Pons (tissue), 1 donor: ENCODE data around the gene CDS1.
A peak's percentile ranks its signal among the peaks of the same experiment; 100 is the strongest.
"Not testable (repeated sequence)": the region's sequence is repeated elsewhere in the genome, so short reads cannot be mapped to it uniquely, and the experiment has no call there.

ENCODE experiments used
- DNase-seq: peaks from one replicate; pipeline ENCODE4 v3.0.0-alpha.2; 2016; ENCODE audit warnings: low spot score

The CDS1 gene

DNA sequence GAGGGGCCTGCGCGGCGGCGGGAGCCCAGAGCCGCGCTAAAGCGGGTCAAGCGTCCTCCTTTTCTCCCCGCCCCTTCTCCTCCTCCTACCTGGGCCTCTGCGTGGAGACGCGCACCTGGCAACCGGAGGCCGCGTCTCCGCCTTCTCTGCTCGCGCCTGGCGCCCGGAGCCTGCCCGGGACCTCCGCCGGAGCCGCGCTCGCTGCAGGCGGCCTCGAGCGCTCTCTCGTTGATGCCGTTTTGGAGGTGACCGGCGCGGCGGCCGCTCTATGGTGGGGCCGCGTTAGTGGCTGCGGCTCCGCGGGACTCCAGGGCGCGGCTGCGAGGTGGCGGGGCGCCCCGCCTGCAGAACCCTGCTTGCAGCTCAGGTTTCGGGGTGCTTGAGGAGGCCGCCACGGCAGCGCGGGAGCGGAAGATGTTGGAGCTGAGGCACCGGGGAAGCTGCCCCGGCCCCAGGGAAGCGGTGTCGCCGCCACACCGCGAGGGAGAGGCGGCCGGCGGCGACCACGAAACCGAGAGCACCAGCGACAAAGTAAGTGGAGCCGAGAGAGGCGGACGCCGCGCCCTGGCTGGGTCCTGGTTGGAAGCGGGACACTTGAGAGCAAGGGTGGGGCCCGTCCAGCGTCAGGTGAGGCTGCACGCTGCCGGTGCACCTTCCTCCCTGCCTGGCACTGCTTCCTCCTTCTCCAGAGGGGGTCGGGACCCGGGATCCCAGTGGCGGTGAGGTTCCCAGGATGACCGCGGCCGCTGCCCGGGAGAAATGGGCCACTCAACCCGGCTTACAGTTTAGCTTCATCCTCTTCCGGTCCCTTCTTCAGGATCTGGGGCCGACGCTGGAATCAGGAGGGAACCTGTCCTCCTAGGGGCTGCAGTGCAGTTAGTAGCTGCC, at the start of gene CDS1:
TSS of gene CDS1 (plus strand) at position 140 of the 888 bp plus-strand sequence. CDS start at position 415, 275 bp downstream.
- no peak for DNase-seq

DNA sequence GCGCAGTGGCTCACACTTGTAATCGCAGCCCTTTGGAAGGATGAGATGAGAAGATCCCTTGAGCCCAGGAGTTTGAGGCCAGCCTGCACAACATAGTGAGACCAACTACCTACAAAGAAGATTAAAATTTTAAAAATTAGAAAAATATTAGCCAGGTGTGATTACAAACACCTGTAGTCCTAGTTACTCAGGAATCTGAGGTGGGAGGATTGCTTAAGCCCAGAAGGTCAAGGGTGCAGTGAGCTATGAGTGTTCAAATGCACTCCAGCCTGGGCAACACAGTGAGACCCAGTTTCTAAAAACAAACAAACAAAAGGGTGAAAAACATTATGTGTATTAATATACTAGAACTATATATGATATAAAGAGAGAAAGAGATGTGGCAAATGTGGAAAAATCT, 47.0 kb upstream of the CDS1 start:
- no peak for DNase-seq

DNA sequence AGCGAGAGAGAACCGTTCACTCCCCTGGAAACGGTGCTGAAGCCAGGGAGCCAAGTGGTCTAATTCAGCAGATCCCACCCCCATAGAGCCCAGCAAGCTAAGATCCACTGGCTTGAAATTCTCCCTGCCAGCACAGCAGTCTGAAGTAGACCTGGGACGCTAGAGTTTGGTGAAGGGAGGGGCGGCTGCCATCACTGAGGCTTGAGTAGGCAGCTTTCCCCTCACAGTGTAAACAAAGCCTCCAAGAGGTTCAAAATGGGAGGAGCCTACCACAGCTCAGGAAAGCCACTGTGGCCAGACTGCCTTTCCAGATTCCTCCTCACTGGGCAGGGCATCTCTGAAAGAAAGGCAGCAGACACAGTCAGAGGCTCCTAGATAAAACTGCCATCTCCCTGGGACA, 37.8 kb upstream of the CDS1 start:
- no peak for DNase-seq

DNA sequence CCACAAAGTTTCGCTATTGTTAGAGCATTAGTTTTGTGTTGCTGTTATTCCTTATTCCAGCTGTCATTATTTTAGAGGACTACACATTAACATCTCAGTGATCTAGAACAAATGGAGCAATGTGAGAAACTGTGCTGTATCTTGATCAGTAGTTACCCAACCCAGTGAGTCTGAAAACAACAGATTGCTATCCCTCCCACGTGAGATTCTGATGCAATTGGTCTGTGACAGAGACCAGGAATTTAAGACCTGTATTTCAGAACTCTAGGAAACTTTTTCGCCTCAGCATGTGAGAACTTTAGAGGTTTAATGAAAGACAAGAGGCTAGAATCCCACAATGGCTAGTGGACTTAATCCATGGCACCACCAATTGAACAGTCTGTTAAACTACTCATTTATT, 35.7 kb upstream of the CDS1 start:
- DNase-seq, result no peak

DNA sequence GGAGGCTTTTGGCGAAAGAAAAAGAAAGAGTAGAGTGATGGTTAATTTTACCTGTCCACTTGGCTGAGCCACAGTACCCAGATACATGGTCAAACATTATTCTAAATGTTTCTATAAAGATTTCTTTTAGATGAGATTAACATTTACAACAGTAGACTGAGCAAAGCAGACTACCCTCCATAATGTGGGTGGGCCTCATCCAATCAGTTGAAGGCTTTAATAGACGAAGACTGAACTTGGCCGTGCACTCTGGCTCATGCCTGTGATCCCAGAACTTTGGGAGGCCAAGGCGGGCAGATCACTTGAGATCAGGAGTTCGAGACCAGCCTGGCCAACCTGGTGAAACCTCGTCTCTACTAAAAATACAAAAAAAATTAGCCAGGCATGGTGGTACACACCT, 33.7 kb upstream of the CDS1 start:
- DNase-seq, result not testable (repeated sequence)

DNA sequence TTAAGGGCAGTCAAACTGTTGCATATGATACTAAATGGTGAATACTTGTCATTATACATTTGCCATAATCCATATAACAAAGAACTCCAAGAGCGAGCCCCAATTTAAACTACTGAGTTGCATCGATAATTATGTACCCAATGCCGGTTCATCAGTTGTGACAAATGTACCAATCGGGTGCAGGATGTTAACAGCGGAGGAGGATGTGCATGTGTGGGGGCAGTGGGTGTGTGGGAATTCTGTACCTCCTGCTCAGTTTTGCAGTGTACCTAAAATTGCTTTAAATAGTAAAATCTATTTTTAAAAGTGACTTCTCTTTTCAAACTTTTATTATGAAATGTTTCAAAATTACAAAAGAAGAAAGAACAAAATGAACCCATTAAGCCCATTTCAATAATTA, 20.8 kb upstream of the CDS1 start:
- no peak for DNase-seq

DNA sequence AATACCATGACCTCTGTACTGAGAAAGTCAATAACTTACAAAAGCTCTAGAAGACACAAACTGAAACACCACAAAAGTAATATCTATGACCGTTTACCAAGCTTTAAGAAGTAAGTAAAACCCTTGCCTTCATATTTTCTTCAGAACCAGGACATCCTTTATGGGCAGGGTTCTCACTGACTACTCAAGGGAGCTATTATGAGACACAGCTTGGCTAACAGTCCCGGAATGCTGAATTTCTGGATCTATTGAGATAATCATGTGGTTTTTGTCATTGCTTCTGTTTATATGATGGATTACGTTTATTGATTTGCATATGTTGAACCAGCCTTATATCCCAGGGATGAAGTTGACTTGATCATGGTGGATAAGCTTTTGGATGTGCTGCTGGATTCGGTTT, 19.9 kb upstream of the CDS1 start:
- DNase-seq, result no peak

DNA sequence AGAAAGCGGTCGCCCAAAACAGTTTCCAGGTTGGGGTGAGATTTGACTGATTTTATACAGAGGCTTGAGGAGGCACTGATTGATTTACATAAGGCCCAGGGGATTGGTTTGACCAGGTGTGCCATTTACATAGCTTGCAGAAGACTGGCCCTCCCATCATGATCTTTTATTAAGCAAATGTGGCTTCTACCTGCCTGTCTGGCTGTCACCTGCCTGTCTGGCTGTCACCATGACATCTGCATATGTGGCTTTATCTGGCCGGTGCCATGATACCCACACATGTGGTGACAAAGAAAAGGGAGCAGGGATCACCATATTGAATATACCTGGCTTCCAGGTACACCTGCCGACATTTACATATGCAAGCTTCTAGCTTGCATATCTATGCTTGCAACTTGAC, 17.0 kb upstream of the CDS1 start:
- no peak for DNase-seq

DNA sequence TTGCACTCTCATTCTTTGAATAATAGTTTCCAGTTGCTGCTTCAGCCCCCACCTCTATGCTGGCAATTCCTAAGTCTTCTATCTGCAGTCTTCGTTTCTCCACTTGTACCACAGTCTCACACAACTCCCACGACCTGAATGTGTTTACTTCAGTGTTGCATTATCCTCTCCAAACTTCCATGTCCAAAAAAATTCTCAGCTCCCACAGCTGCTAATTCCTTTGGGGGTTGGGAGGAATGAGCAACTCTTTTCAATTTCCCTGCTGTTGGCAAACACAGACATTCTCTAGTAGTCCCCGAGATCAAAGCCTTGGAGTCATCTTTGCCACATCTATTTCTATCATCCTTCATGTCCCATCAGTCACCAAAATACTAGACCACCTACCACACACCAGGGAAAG, 14.4 kb upstream of the CDS1 start:
- DNase-seq, result no peak

DNA sequence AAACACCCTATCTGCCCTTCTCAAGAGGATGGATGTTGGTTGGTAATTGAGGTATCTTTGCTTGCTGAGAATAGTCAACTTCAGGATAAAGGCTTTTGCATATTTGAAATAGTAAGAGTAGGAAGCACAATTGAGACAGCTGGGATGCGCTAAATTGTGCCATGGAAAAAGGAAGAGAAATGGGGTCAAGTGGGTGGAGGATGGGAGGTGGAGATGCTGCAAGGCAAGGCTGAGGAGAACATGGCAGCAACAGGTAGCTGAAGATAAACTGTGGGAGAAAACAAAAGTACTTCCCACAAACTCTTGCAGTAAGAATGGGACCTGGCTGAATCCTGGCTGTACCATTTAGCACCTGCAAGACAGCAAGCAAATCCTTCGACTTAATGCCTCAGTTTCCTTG, 13.9 kb upstream of the CDS1 start:
- no peak for DNase-seq

DNA sequence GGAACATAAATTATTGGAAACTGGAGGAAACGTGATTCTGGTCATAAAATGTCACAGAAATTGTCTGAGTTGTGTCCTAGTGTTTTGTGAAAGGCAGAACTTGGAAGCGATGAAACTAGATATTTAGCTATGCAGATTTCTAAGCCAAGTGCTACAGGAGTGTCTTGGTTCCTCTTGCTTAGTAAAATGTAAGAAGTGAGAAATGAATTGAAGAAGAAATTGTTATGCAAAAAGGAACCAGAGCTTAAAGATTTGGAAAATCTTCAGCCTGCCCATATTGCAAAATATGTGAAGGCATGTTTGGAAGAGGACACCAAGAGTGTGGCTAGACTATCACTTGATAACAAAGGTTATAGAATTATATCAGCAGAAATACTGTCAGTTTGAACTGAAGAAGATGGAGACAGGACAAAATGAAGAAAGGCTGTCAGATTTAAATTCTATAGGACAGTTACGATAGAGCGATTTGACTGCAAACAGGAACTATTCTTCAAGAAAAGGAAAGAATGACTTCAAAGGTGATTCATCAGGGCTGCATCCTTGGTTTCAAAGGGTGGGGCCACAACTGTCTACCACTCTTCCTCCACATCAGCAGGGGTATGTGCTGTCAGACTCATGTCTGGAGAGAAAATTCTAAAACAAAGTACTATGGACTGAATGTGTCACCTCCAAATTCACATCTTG, 9.4 kb upstream of the CDS1 start:
- DNase-seq, result no peak

DNA sequence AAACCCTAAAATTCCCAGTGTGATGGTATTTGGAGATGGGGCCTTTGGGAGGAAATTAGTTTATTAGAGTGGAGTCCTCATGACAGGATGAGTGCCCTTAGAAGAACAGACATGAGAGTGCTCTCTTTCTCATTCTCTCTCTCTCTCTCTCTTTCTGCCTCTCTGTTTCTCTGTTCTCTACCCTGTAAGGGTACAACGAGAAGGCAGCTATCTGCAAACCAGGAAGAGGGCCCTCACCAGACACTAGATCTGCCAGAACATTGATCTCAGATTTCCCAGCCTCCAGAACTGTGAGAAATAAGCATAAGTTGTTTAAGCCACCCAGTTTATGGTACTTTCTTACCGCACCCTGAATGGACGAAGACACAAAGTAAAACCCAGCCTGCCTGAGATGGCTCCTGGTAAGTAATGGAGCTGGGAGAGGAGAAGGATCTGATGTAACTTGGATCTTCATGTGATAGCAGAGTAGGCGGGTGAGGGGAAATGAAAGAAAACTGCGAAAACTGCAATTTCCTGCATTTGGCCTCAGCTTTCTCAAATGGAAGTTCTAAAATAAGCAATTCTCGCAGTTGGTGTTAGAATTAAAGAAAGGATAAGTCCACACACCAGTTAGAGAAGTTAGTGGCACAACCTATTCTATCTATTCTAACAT, 8.7 kb upstream of the CDS1 start:
- peak; percentile 53 for DNase-seq

DNA sequence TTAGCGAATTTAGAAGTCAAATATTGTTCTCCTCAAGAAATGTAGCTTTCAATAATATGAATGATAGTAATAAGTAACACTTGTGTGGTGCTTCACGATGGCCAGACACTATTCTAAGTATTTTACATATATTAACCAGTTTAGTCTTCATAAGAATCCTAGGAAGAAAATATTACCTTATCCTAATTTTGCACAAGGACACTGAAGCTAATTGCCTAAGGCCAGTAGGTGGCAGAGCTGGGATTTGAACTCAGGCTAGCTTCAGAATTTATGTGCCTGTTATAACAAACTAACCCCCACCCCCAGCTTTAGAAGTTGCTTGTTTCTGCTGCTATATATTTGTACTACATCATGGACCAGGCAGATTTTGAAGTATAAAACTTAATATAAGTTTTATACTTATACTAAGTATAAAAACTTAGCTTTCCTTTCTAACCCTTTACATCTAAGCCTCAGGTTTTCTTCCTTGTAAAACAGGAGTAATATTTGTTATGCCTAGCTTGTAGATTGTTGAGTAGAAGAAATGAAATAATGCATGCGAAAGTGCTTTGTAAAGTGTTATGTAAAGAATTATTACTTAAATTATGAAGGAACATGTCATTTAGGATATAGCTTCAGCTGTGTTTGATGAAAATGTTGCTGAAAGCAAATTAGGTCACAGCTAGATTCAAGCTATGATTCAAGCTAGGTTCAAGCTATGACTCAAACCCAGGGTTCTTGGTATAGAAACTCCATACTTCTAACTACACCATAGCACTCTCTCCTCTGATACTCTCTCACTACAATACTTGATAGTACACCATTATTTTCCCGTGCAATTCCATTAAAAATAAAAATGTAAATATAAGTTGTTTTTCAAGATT, 4.2 kb upstream of the CDS1 start:
- DNase-seq, result peak; percentile 72

DNA sequence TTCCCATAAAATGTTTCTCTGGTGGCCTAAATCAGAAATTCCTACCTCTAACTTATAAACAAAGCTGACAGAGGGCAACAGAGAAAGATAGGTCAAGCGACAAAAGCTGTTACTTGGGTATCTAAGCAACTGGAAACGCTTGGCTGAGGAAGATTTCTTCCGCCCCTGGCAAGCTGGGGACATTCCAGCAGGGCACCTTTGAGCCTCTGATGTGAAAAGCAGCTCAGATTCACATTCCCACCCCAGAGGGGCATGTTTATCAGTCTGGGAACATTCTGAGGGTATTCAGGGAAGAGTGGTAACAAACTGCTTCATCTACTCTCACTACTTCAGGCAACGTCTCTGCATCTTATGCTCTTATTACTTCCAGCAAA, 3.5 kb upstream of the CDS1 start:
- DNase-seq, result no peak

DNA sequence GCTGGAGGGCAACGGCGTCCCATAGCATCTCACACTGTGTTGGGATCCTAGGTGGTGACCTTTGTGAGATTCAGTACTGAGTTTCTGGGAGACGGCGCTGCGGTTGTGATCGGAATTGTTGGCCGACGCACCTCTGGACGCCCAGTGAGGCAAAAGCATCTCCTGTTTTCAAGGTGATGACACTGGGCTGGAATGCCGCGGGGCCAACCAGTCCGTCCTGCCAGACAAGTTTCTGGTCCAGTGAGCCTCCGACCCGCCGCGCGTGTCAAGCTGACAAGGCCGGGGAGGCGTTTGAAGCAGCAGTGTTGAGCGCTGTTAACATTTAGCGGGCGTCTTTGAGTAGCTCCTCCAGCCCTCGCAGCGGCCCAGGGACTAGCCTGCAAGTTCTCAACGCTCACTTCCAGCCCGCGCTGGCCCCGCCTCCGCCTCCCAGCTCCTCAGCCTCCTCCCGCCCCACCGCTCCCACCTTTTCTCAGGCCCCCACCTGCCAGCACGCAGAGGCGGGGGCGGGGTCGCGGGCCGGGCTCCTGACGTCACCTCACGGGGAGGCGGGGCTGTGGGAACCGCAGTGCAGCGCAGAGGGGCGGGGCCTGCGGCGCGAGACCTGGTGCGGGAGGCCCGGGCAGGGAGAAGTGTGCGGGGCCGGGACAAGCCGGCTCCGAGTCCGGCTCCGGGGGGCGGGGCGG, 482 bp upstream of the CDS1 start:
- DNase-seq, result peak; percentile 72

DNA sequence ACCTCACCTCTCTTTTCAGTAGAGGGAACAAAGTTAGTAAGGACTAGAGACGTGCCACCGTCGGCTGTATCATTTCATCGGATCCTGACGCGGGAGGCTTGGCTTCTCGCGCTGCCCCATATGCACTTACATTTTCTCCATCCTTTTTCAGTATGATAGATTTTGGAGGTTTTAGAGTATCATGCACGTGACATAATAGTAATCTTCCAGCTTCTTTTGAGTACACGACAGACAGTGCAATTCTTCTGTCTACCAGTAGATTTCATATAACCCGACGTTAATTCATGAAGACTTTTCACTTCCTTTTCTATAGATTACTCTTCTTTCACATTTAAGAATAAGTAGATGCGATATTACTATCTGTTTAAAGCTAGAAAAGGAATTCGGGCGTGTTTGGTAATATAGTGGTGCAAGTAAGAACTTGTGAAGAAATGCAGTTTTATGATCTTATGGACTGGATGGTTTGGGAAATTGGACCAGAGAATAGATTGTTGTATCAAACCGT, 1.0 kb downstream of the CDS1 start:
- DNase-seq, result no peak

DNA sequence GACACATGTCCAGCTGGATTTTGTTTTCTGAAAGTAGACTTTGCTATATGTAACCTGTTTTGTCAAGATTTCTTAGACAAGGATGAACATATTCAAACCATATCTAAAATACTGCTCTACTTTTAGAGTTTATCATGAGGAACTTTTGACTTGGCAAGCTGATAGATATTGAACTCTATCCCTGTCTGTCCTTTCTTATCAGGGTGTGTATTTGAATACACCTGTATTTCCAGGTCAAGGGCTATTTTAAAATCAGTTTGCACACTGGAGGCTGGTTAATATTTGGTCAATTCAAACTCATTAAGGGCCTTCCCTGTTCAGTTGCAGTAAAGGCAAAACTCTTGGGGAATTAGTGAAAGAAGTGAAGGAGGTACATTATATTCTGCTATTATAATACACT, 2.3 kb downstream of the CDS1 start:
- no peak for DNase-seq

DNA sequence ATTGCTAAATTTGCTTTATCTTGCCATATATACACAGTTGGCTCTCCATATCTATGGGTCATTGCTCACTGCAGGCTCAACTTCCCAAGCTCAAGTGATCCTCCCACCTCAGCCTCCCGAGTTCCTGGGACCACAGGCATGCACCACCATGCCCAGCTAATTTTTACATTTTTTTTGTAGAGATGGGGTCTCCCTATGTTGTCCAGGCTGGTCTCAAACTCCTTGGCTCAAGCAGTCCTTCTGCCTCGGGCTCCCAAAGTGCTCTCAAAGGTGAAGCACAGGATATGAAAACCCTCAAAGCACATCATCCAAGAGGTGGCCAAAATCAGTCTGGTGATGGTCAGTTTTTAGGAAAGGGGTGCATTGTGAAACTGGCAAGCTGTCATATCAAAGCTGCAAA, 11.8 kb downstream of the CDS1 start:
- no peak for DNase-seq

DNA sequence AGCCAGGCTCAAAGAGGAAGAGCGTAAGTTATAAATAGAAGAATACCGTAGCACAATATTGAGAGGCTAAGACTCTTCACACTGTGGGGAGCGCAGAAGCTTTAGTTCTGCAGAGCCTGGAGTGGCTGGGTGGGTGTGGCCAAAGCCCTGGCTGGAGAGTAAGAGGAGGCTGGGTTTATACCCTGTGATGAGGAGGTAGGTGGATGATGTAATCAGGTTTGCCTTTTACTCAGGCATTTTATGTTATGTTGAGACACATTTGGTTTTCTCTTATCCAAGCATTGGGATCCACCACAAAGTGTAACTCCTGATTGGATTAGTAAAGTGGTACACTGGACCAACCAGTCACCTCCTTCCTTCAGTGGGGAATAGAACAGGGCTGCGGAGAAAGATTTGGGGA, 13.9 kb downstream of the CDS1 start:
- DNase-seq, result no peak

DNA sequence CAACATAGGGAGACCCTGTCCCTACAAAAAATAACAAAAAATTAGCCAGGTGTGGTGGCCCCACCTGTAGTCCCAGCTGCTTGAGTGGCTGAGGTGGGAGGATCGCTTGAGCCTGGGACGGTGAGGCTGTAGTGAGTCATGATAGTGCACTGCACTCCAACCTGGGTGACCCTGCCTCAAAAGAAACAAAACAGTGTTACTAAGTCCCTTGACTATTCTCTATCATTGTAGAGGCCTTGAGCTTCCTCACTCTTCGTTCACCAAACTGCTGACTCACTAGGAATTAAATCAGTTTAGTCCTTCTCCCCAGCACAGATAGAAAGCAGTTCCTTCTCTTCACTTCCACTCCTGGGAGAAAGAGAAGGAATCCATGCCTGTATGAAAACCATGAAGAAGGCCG, 14.5 kb downstream of the CDS1 start:
- DNase-seq, result no peak

DNA sequence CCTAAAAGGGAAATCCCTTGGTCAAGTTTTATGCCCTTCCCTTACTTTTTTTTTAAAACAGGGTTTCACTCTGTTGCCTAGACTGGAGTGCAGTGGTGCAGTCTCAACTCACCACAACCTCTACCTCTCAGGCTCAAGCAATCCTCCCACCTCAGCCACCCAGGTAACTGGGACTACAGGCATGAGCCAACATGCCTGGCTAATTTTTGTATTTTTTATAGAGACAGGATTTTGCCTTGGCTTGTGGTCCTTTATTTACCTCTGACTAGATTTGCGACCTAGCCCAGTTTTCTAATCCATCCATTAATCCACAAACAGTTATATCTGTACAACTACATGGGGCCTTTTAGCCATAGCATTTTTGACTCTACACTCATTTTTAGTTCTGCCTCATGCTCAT, 23.7 kb downstream of the CDS1 start:
- DNase-seq, result no peak
